ENCODE data around the gene NUAK1.

- no peak for TF ChIP-seq EZH2 (IDR thresholded peaks at IDR 0.05; ENCODE audit: insufficient read depth, poor library complexity, severe bottlenecking)
- TF ChIP-seq EZH2phosphoT487 (IDR thresholded peaks at IDR 0.05; ENCODE audit: insufficient read depth, low read depth): no peak
Observed at GRCh38 chr12:106040521-106040920, 98.2 kb downstream of the NUAK1 start.

Measured in GM23248 (cell line).